A673 (cell line): ENCODE results near the gene CDH23.

ENCODE experiments used
- CTCF ChIP-seq: fragments of 300-800, 200-600 bp; sonication (generic); conservative IDR thresholded peaks from 2 replicates; pipeline ENCODE4 v1.5.1; 2017; ENCODE audit warnings: low read depth, mild to moderate bottlenecking, antibody characterized with exemption, low read length, moderate library complexity, mixed read lengths
- EZH2 ChIP-seq: fragments of 200-600 bp; sonication (generic); IDR thresholded peaks from 2 replicates; pipeline ENCODE4 v1.6.1; 2017; ENCODE audit warnings: borderline replicate concordance, low read depth, mild to moderate bottlenecking, mixed read lengths, antibody characterized with exemption, low read length; ENCODE audit not compliant: poor library complexity, severe bottlenecking

DNA sequence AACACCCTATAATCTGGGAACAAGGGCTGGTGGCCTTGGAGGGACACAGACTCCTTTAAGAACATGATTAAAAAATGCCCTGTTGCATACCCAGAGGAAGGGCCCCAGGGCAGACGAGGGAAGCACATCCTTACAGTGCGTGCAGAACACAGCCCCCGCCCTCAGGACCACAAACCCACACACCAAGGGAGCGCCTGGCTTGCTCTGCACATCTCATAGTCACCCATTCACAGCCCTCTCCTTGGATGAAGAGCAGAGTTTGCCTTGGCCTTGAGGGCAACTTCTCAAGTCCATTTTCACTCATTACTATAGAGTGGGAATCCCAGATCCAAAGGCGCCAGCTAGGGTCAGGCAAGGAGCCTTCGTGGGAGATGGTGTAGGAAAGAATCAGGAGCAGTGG lies 382.9 kb downstream of the CDH23 start:
- TF ChIP-seq EZH2 (no peak), CTCF (no peak)
